Heart right ventricle (tissue), 16 donors: Measurements from ENCODE around the gene LRRC32. TPM values are rescaled to one million over a fixed set of nuclear protein-coding genes. Genes with fewer than 3 reads are reported as not detected.

Source experiments
- ATAC-seq, 8 donors: fragments of 200-7000 bp; cut with Tn5 transposase; one replicate each; pipeline ENCODE4 v1.9.1; 2020; ENCODE audit warnings: mild to moderate bottlenecking in 8 of 8, moderate library complexity in 8 of 8, moderate number of reproducible peaks in 1 of 8
- DNase-seq, 2 donors: peaks; one replicate each; pipeline ENCODE4 v3.0.0-alpha.2; 2020
- H3K27ac ChIP-seq, 10 donors: fragments of 200-600 bp; sonication (generic) in 2 of 10; one replicate each; pipeline versions ENCODE4 v1.5.0 to v1.8.0; 2020 to 2022; ENCODE audit warnings: mild to moderate bottlenecking in 3 of 10
- H3K27me3 ChIP-seq, 7 donors: fragments of 200-600 bp; one replicate each; pipeline ENCODE4 v1.8.0; 2021 to 2022; ENCODE audit warnings: mild to moderate bottlenecking in 2 of 7
- H3K36me3 ChIP-seq, 9 donors: fragments of 200-600 bp; sonication (generic) in 1 of 9; one replicate each; pipeline versions ENCODE4 v1.5.0 to v1.8.0; 2020 to 2022; ENCODE audit warnings: mild to moderate bottlenecking in 2 of 9
- H3K4me1 ChIP-seq, 9 donors: fragments of 200-600 bp; sonication (generic) in 1 of 9; one replicate each; pipeline versions ENCODE4 v1.5.0 to v1.8.0; 2020 to 2022; ENCODE audit warnings: mild to moderate bottlenecking in 4 of 9
- H3K4me3 ChIP-seq, 10 donors: fragments of 200-600 bp; sonication (generic) in 2 of 10; one replicate each; pipeline versions ENCODE4 v1.5.0 to v1.8.0; 2020 to 2022; ENCODE audit warnings: mild to moderate bottlenecking in 7 of 10, moderate library complexity in 2 of 10
- H3K9me3 ChIP-seq, 11 donors: fragments of 200-600 bp in 10 of 11; sonication (generic) in 2 of 11; one replicate each; pipeline versions ENCODE4 v1.5.0 to v1.8.0; 2013 to 2022; ENCODE audit warnings: mild to moderate bottlenecking in 2 of 11, control low read depth in 1 of 11, moderate library complexity in 1 of 11
- CTCF ChIP-seq, 9 donors: fragments of 200-600 bp; sonication (generic) in 2 of 9; IDR thresholded peaks; one replicate each; pipeline versions ENCODE4 v1.5.0 to v1.8.0; 2021 to 2022; ENCODE audit warnings: antibody characterized with exemption in 9 of 9, mild to moderate bottlenecking in 5 of 9, moderate library complexity in 1 of 9
- WGBS, 2 donors: extraction: QIAGEN DNeasy Blood & Tissue Kit; methylation state at CpG; one replicate each; pipeline ENCODE4 v1.1.7; 2013; ENCODE audit warnings: inconsistent platforms in 1 of 2; 5-methylcytosine and 5-hydroxymethylcytosine counted together
- intact Hi-C, 10 donors: fragments of 100-400 bp; cut with DNase I; formaldehyde crosslinking; loops; one replicate each; pipeline versions ENCODE4 v1.11.1 to v1.14.2; 2022
- polyA plus RNA-seq, 2 donors: library from polyadenylated mRNA; stranded (reverse); fragments of 200-250 nt; gene quantifications; one replicate each; pipeline ENCODE4 v1.2.3, GENCODE V29; 2013
- total RNA-seq, 10 donors: library from RNA; stranded (reverse); fragmentation: NEBNext Ultra II Directional in 3 of 10; extraction: Animal tissue kit (Norgen Biotek cat#: 25700) in 3 of 10; gene quantifications; one replicate each; pipeline versions ENCODE4 v1.2.1 to v1.2.4, GENCODE V29; 2021 to 2023
- donor health status: Arrhythmogenic right ventricular cardiomyopathy.
- donor health status: ischemic (EF 13 %, LVEDD 7.1; RV severe dilation, severe dysfunction).
- donor health status: healthy with polysubstance abuse.
- donor health status: DM: no; HTN: yes; CAD: no.
- donor health status: DM: no; HTN: no; CAD: no.
- donor health status: ischemic (EF 25% LVEDD 6.9; RV normal size, moderate dysfunction).
- donor health status: ischemic (EF 25% LVEDD 5.7; RV mildly dilated, moderate dysfunction).
- donor health status: healthy.
- donor health status: DM: yes; HTN: yes; CAD: no.
- donor health status: Ischemic cardiomyopathy.
- donor health status: ischemic (EF 35%, LVEDD 5.7; RV mildly dilated, moderate dysfunction).
- donor health status: nonischemic (EF 11% LVEDD 7.7; RV severe dilation, severe dysfunction).
- donor health status: DM: yes; HTN: yes; CAD: no.
- donor health status: PGD.
- donor health status: ischemic (EF 29% LVEDD 5.4; RV normal size, mild dysfunction).
- donor health status: nonischemic (EF 23%, LVEDD 6.1; RV moderate dilation, normal function).

Gene LRRC32
- total and polyA plus RNA-seq, 12 donors: 16.7 to 215 (median 43.7) TPM

- no peak overlapping the region for H3K4me3 ChIP-seq
- intact Hi-C loops: loop anchor here in 8 of 10 donors (5.0 kb wide), 3 partner anchors 62 to 77 kb away; no protein-coding TSS in a partner anchor
- peaks cover 13 to 64% (median 40%) of the 10 kb centered on the region in 9 donors for H3K4me1 ChIP-seq
- WGBS, 2 donors: 85 to 88% methylated on average over 14 of the region's 14 CpGs
- H3K27me3 ChIP-seq: peaks cover 0 to 22% (median 0%) of the 10 kb centered on the region in 7 donors
- DNase-seq (no peak), ATAC-seq (no peak)
- no peaks in the 10 kb centered on the region for H3K9me3 ChIP-seq
- no peak for TF ChIP-seq CTCF (IDR thresholded peaks at IDR 0.05)
- H3K36me3 ChIP-seq: no peaks in the 10 kb centered on the region
- H3K27ac ChIP-seq: peak overlapping the region in 1 of 10 donors; percentile 22
Observed at GRCh38 chr11:76674517-76675400, 4.2 kb upstream of the LRRC32 start.

DNA sequence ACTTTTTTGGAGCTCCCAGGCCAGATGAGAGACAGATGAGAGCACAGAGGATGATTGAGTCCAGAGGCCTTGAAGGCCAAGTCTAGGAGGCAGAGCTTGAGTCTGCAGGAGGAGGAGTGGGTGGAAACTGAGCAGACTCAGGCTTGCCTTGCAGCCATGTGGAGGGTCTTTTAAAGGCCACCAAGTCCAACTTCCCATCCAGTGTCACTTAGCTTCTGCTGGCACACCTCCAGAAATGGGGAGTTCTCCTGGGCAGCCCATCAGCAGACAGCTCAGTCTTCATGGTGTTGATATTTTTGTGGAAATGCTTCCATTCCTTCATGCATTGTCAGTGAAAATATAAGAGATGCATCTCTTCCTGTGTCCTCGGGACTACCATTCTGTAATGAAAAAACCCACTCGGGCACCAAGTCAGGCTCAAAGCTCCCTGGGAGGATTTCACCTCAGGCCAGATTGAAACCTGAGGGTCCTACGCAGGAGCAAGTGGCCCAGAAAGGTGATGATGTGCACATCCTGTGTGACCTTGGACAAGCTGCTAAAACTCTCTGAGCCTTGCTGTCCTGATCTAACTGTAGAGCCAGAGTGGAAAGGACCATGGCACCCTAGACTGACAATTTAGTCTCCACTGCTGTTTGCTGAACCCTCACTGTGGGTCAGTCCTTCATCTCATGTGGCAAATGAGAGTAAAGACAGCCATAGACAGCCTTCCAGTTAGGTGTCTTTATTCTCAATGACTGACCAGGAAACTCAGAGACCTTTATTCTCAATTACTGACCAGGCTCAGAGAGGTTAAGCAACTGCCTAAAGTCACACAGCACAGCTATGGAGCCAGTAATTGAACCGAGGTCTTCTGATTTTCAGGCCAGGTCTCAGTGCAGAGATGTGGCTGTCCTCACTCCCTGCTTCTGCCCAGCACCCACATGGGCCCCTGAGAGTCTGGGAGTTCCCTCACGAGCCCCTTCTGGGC lies 2.9 kb upstream of the LRRC32 start:
- no peak for ATAC-seq
- WGBS, 2 donors: 83 to 90% methylated on average over 5 of the region's 5 CpGs
- Histone ChIP-seq H3K9me3 (no peaks in the 10 kb centered on the region), H3K27ac (peak overlapping the region in 8 of 10 donors; percentile 15 to 96 (median 90)), H3K4me3 (no peak overlapping the region), H3K36me3 (no peaks in the 10 kb centered on the region), H3K4me1 (peaks cover 13 to 66% (median 43%) of the 10 kb centered on the region in 9 donors), H3K27me3 (peaks cover 0 to 33% (median 0%) of the 10 kb centered on the region in 7 donors)
- no peak for DNase-seq
- intact Hi-C loops: loop anchor here in 5 of 10 donors (5.0 kb wide), 2 partner anchors 61 to 71 kb away; no protein-coding TSS in a partner anchor
- TF ChIP-seq CTCF (IDR thresholded peaks at IDR 0.05): no peak

- TF ChIP-seq CTCF (IDR thresholded peaks at IDR 0.05): no peak
- H3K36me3 ChIP-seq: no peaks in the 10 kb centered on the region
- peaks cover 0 to 36% (median 0%) of the 10 kb centered on the region in 7 donors for H3K27me3 ChIP-seq
- peaks cover 13 to 69% (median 47%) of the 10 kb centered on the region in 9 donors for H3K4me1 ChIP-seq
- H3K27ac ChIP-seq: peak overlapping the region in 9 of 10 donors; percentile 41 to 96 (median 90)
- no peaks in the 10 kb centered on the region for H3K9me3 ChIP-seq
- intact Hi-C loops: loop anchor here in 5 of 10 donors (5.0 kb wide), 2 partner anchors 60 to 70 kb away; no protein-coding TSS in a partner anchor
- no peak for DNase-seq
- ATAC-seq: peak in 3 of 8 donors; percentile 6 to 19 (median 10)
- WGBS, 2 donors: 51 to 54% methylated on average over 14 of the region's 14 CpGs
- no peak overlapping the region for H3K4me3 ChIP-seq
Observed at GRCh38 chr11:76672431-76673175, 2.1 kb upstream of the LRRC32 start.
